DND-41 (cell line): ENCODE data around the gene CD1D.

ENCODE experiments used
- EZH2 ChIP-seq: IDR thresholded peaks from 3 replicates; pipeline ENCODE4 v1.6.1; 2012; ENCODE audit warnings: borderline replicate concordance, low read depth, mild to moderate bottlenecking, moderate library complexity, low read length, inconsistent platforms; ENCODE audit not compliant: severe bottlenecking
- TF ChIP-seq, protein P1 (sequence below): IDR thresholded peaks from 2 replicates; pipeline ENCODE4 v1.5.1; 2012; ENCODE audit warnings: borderline replicate concordance, low read length, moderate library complexity, mild to moderate bottlenecking; ENCODE audit not compliant: poor library complexity, severe bottlenecking; ENCODE audit errors: extremely low read depth

DNA sequence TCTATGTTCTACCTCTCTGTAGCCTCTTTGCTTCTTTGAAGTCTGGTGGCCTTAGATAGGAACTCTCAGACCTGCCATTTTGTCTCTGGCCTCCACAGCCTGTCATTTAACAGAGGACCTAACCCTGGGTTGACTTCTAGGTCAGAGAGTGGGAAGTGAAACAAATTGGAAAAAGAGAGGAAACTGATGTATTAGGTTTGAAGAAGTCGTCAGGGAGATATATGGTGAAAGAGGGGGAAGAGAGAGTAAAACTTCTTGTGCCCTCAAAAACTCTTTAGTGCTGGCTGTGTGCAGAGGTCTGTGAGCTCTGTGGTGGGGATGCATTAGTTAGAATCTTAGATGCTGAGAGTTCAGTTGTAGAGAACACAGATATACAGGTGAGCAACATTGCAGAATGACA, 30.2 kb upstream of the CD1D start:
- TF ChIP-seq, protein P1, sequence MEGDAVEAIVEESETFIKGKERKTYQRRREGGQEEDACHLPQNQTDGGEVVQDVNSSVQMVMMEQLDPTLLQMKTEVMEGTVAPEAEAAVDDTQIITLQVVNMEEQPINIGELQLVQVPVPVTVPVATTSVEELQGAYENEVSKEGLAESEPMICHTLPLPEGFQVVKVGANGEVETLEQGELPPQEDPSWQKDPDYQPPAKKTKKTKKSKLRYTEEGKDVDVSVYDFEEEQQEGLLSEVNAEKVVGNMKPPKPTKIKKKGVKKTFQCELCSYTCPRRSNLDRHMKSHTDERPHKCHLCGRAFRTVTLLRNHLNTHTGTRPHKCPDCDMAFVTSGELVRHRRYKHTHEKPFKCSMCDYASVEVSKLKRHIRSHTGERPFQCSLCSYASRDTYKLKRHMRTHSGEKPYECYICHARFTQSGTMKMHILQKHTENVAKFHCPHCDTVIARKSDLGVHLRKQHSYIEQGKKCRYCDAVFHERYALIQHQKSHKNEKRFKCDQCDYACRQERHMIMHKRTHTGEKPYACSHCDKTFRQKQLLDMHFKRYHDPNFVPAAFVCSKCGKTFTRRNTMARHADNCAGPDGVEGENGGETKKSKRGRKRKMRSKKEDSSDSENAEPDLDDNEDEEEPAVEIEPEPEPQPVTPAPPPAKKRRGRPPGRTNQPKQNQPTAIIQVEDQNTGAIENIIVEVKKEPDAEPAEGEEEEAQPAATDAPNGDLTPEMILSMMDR = no peak
- no peak for TF ChIP-seq EZH2
